Smooth muscle cell of the brain vasculature (primary cell): Measurements from ENCODE around the gene ACSF2.

Experiments
- DNase-seq: peaks from one replicate; pipeline ENCODE4 v3.0.0-alpha.2; 2012; ENCODE audit warnings: low read depth, low spot score

ACSF2 gene

DNA sequence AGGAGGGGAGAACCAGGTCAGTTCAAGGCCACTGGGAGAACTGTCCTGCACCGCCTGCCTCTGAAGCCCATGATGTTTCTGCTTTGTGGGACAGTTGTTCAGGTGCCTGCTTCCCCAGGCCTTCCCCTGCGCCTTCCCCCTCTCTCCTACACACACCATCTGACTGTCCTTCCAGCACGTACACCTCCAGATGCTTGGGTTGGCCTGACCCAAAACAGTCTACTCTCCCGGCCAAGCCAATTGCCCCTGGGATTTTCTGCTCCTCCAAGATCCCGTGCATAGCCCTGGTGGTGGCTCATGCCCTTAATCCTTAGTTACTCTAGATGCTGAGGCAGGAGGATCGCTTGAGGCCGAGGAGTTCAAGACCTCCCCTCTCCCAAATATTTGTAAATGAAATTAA, 52.0 kb downstream of the ACSF2 start:
- no peak for DNase-seq

DNA sequence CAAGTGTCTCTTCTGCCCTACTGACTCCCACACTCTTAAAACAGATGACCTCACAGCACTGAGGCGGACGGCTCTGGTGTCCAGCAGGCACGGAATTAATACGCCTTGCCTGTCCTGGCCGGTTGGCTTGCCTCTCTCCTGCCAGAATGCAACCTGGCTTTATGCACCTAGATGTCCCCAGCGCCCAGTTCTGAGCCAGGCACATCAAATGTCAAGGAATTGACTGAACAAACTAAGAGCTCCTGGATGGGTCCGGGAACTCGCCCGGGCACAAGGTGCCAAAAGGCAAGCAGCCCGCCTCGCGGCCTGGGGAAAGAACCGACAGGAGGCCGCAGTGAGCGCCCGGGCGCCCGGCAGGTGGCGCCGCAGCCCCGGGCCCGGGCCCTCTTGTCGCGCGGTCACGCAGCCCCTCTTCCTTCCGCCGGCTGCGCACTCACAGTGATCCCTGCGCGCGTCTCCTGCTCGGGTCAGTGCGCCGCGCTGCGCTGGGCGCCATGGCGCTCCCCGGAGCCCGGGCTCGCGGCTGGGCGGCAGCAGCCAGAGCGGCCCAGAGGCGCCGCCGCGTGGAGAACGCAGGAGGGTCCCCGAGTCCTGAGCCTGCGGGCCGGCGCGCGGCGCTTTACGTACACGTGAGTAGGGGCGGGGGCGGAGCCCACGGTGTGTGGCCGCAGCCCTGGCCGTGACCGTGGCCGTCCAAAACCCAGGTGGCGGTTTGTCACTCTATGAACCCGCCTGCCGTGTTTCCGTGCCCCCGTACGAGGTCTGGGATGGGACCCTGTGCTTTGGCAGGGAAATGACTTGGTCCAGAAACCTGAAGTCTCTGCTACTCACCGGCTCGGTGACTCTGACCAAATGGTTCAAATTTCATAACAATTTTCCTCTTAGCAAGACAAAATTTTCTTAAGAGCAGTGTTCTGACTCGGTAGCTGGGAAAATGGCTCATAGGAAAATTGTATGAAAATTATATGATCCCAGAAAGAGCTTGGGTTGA, 52.7 kb downstream of the ACSF2 start, which contains the start of gene RSAD1:
RSAD1 (plus strand) TSS at position 470 of the 991 bp plus-strand sequence; CDS start at position 495, 25 bp downstream.
- DNase-seq: peak; percentile 29

DNA sequence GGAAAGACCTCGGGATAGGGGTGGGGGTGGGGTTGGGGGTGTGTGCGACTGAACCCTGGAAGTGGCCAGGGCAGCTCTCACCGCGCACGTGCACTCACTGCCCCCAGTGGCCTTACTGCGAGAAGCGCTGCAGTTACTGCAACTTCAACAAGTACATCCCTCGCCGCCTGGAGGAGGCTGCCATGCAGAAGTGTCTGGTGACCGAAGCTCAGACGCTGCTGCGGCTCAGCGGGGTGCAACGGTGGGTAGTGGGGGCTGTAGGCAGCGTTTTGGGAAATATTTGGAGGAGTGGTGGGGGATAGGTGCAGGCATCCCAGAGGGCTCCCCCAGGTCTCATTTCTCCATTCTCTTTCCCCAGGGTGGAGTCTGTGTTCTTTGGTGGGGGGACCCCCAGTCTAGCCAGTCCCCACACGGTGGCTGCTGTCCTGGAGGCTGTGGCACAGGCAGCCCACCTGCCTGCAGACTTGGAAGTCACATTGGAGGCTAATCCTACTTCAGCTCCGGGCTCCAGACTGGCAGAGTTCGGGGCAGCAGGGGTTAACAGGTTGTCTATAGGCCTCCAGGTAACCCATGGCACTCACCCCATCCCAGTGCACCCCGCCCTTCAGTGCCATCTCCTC, 53.6 kb downstream of the ACSF2 start:
- DNase-seq: no peak

DNA sequence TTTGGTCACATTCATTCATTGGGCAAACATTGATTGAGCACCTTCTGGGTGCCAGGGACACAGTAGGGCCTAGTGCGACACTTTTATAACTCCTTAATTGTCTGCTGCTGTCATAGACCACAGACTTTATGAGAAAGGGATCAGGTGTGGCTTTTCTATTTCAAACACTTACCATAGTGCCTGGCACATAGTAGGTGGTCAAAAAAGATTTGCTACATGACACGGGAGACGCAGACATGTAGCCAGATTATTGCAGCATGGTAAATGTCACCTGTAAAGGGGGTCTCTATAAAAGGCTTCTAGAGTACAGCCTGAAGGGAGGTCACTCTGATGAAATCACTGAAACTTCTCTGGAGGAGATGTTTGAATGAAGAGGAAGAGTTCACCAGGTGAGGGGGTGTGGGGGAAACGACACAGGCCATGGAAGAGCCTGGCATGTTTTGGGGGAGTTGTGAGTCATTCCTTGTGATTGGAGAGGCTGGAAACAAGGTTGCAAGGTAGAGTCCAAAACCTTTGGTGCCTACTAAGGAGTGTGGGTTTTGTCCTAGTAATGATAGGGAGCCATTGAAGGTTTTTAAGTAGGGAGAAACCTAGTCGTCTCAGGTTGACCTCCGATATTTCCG, 54.2 kb downstream of the ACSF2 start:
- DNase-seq: no peak

DNA sequence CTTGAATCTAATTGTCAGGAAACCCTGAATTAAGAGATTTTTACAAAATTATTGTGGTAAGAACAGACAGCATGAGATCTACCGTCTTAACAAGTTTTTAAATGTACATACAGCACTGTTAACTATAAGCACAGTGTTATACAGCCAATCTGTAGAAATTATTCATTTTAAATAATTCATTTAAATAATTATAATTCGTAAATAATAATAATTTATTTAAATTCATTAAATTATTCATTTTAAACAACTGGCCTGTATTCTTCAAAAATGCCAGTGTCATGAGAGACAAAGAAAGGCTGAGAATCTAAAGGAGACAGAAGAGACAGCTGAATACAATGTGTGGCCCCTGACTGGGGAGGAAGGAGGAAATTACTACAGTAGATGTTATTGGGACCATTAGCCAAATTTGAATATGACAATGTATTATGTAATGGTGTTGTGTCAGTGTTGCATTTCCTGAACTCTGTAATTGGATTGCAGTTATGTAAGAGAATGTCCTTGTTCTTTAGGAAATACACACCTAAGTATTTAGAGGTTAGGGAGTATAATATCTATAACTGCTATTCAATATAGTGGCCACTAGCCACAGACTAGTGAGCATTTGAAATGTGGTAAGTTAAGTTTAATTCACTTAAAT, 55.0 kb downstream of the ACSF2 start:
- DNase-seq: no peak

DNA sequence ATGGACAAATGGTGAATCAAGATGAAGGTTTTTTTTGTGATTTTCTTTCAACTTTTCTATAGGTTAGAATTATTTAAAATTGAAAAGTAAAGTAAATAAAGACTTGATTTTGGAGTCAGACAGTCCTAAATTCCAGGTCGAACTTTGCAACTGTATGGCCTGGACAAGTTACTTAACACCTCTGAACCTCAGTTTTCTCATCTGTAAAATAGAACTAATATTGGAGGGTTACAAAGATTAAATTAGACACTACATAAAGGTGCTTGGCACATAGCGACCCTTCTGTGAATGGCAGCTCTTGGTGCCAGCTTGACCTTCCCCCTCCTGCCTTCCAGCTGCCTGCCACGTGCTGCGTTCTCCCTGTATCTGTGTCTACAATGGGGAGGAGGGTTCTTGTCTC, 55.6 kb downstream of the ACSF2 start:
- no peak for DNase-seq

DNA sequence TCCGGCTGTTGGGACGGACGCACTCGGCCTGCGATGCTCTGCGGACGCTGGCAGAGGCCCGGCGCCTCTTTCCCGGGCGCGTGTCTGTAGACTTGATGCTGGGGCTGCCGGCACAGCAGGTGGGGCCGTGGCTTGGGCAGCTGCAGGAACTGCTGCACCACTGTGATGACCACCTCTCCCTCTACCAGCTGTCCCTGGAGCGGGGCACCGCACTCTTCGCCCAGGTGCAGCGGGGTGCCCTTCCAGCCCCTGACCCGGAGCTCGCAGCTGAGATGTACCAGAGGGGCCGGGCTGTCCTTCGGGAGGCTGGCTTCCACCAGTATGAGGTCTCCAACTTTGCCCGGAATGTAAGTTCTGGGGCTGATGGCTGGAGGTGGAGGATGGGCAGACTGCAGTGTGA, 56.1 kb downstream of the ACSF2 start:
- no peak for DNase-seq

DNA sequence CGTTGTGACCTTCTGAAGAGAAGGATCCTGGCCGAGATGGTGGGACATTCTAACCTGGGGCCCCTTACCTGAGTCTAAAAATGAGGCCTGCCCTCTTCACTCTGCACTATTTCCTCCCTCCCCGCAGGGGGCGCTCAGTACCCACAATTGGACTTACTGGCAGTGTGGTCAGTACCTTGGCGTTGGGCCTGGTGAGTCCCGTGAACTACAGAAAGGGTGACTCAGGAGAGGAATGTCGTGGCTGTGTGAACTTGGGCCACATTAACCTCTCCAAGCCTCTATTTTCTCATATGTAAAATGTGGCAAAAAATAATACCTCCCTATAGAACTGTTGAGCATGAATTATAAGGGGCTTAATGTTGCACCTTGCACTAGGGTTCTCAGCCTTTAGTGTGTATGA, 56.5 kb downstream of the ACSF2 start:
- DNase-seq: peak; percentile 84

DNA sequence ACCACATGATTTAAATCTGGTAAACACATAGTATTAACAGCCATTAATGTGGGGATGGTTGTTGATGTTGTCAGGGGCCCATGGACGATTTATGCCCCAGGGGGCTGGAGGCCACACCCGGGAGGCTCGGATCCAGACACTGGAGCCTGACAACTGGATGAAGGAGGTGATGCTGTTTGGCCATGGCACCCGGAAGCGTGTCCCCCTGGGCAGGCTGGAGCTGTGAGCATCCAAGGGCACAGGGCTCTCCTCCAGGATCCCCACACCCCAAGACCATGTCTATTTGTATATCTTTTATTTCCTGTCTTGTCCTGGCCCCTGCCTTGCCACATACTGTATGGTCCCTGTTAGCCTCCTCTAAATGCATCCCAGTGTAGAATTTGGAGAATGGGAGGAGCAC, 57.2 kb downstream of the ACSF2 start:
- no peak for DNase-seq

DNA sequence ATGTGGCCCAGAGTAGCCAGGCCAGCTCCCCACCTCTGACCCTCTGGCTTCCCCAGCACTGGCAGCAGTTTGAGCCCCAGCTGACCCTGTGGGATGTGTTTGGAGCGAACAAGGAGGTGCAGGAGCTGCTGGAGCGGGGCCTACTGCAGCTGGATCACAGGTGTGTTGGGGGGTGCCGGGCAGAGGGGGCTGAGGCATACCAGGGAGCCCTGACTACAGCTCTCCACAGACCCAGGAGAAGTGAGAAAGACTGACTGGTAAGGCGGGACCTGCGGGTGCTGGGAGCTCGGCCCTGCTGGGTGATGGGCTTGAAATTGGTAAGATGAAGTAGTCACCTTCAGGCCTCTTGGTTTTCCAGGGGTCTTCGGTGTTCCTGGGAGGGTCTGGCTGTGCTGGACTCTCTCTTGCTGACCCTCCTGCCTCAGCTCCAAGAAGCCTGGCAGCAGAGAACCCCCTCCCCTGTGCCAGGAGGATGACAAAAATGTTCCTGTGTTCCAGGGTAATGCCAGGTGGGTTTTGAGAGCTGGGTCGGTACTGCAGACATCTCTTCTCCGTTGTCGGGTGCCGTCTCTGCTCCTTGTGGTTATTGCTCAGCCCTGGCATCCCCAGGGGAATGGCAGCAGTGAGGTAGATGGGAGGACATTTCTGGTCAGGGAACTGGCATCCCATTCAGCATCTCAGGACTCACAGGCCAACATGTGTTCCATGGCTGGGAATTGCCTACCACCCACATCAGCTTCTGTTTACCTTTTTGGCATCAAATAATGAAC, 58.6 kb downstream of the ACSF2 start:
- no peak for DNase-seq

DNA sequence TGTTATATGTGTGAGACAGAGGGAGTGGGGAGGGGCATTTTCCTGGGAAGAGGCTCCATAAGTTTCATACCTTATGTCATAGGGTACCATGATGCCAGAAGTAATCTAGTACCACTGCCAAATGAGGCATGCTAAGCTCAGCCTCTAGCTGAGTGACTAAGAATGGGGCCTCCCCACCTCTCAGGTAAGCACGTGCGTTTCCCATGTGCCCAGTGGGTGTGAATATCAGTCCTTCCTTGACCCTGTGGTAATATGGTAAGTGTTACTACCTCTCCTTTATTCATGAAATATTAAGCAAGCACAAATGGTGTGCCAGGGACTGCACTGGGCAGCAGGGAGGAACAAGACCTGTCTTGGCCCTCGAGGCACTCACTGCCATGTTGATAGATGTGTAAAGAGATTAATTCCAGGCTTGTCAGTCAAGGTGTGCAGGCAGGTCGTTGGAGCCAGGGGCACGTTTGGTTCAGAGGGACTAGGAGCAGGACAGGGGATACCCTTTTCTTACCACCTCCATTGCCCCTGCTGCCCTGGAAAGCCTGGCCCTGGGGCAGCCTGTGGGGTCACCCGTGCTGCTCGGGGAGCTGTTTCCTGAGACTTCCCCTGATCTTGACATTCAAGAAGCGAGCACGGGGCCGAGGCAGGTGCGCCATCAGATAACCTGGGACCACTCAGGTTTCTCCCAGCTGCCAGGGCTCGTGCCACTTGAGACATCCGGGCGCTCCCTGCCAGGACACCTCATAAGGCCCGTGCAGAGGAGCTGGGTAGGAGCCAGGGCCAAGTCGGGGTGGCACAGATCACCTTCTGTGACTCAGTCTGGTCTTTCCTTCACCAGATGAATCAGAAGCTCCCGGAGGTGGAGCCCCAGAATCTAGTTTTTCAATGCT, 61.4 kb downstream of the ACSF2 start:
- no peak for DNase-seq

DNA sequence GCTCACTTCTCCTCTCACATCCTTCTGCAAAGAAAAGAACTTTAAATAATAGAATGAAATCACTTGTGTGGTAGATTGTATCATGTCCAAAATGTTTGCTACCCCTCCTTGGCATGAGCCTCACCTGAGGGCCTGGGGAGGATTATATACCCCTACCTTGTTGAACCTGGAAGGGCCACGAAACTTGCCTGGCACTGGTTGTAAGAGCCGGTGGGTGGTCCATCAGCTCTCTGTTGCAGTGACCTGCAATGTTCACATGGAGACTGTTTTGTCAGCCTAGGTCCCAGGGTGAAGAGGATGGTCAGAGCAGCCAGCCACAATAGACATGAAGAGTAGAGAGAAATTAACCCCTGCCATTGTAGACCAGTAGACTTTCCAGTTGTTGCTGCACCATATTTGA, 62.9 kb downstream of the ACSF2 start:
- no peak for DNase-seq

DNA sequence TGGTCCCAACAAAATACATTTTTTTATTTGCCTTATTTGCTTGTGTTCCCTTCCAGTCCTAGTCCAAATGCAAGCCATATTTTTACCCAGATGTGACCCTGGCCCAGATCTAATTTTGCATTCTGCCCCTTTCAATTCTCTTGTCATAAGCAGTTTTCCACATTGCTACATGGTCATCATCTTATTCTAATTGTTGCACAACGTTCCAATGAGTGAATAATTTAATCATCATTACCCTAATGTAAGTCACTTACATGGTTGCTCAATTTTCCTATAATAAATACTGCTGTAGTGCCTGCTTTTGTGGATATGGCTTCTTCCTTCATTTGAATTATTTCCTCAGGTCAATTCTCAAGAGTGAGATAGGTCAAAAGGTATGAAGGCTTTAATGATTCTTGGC, 65.5 kb downstream of the ACSF2 start:
- no peak for DNase-seq

DNA sequence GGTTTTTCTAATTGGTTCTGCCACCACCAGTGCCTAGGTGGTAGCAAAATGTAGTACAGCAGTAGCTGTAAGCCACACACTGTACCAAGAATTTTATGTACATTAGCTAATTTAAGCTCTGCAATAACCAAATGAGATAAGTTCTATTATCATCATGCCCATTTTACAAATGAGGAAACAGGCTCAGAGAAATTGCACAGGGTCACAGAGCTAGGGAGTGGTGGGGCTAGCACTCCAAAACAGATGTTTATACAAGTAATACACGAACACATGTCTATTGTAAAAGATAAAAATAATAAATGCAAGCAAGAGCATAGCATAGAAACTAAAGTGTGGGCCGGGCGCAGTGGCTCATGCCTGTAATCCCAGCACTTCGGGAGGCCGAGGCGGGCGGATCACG, 66.2 kb downstream of the ACSF2 start:
- no peak for DNase-seq

DNA sequence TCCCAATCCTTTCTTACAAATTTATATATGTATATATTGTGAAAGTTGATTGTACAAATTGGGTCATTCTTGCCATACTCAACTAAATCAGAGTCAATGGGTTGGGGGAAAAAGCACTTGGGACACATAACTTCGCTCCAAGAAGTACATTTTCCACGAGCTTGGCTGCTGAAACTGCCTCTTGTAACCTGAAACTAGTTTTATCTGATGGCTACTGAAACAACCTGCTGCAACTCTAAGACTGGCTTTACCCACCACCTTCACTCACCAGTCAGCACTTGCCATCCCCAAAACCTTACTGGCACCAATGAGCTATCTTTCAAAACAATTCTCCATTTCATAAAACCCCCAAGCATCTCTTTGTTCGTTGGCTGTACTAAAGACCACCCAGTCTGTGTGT, 67.7 kb downstream of the ACSF2 start:
- DNase-seq: no peak

DNA sequence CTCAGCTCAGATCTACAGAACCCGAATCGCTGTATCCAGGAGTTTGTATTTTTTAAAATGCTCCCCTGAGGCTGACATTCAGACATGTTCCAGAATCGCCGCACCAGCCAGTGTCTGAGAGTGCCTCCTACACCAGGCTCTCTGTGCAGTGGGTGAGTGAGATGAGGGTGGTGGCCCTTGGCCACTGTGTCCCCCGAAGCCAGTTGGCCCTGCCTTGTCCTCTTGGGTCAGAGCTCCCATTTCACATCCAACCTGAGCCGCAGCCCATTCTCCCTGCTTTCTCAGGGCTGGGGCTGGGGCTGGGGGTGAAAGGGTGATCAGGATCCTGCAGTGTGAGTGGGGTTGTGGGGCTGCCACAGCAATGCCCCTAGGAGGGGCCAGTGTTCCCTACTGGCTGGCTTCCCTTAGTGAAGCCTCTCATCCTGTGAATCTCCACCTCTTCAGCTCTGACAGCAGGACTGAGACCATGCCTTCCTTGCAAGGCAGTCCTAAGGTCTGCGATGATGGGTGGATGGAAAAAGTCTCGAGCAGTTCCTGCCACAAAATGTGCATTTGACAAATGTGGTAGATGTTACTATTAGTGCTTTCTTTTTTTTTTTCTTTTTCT, 69.3 kb downstream of the ACSF2 start:
- DNase-seq: no peak

DNA sequence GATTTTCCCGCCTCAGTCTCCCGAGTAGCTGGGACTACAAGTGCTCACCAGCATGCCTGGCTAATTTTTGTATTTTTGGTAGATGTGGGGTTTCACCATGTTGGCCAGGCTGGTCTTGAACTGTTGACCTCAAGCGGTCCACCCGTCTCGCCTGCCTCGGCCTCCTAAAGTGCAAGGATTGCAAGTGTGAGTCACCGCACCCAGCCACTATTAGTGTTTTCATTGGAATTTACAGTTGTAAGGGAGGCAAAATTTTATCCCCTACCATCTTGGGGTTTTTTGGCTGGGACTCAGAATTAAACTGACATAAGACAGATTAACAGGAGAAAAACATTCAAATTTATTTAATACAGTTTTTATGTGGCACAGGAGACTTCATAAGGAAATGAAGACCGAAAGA, 69.9 kb downstream of the ACSF2 start:
- no peak for DNase-seq

DNA sequence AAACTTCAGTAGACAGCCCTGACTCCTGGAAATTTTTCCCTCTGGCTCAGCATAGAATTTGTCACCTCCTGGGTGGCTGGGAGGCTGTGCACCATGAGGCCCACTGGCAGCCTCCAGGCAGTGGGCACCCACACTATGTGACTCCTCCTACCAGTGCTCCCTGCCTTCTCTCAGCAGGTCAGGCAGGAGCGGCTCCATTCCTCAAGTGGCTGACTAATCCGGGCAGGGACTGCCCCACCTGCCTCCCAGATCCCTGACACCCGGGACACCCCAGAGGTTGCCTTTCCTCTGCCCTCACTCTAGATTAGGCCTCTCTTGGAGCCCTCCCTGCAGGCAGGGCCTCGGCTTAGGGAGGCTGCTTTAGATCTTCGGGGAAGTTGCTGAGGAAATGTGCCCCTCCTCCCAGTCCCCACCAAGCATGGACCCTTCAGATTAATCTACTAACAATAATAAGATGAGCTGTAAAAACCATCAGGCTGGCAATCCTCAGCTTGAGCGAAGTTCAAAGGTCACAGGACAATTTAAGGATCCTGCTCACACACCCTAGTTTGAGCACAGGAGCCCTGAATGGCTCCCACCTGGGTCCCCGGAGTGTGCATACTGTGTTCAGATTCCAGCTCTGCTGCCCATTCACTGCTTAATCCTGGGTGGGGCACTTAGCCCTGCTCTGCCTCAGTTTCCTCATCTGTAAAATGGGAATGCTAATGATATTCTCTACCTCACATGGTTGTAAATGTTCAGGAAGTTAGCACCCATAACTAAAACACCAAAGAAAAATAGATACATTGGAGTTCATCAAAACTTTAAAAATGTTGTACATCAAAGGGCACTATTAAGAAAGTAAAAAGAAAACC, 72.2 kb downstream of the ACSF2 start:
- DNase-seq: no peak

DNA sequence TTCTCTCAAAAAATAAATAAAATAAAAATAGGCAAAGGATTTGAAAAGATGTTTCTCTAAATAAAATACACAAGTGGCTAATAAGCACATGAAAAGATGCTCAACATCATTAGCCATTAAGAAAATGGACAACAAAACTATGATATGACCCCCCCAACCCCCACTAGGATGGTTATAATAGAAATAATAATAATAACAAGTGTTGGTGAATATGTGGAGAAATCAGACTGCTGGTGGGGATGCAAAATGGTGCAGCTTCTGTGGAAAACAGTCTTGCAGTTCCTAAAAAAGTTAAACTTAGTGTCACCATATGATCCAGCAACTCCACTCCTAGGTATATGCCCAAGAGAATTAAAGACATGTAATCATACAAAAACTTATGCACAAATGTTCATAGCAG, 73.3 kb downstream of the ACSF2 start:
- no peak for DNase-seq
